Measurements from ENCODE around the gene SLC11A1.

SLC11A1 gene

GRCh38 chr2:218381916-218382366, at the start of gene SLC11A1:
Gene SLC11A1, plus strand, starts transcription at chr2:218382273. Its CDS starts 96 bp downstream, at chr2:218382369.
- no peak for DNase-seq

- DNase-seq: no peak
Observed at GRCh38 chr2:218332288-218332687, 49.8 kb upstream of the SLC11A1 start.

DNA sequence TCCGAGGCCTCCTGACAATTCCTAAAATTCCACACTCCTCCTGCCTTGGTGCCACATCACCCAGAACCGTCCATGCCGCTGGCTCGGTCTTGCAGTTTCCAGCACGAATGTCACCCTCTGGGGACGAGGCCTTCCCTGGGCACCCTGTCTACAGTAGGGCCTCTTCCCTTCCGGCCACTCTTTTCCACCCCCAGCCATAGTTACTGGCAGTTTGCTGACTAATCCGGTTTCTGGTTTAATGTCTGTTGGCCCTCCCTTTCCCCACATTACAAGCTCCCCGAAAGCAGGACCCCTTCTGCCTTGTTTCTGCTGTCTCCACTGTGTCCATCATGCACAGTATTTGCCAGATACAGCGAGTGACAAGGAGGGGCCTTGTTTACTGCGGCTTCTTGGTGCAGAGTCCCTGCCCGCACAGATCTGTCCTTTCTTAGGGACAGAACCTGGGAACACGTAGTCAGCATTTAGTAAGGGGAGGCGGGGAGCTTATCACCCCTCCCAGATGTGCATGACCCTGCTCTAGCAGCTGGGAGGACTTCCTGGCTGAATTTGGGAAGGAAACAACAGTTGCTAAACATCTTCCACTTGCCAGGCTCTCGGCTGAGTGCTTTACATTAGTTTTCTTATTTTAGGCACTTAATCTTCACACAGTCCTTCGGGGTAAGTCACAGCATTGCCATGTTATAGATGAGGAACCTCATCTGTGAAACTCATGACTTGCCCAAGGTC, 49.0 kb upstream of the SLC11A1 start:
- no peak for DNase-seq

DNA sequence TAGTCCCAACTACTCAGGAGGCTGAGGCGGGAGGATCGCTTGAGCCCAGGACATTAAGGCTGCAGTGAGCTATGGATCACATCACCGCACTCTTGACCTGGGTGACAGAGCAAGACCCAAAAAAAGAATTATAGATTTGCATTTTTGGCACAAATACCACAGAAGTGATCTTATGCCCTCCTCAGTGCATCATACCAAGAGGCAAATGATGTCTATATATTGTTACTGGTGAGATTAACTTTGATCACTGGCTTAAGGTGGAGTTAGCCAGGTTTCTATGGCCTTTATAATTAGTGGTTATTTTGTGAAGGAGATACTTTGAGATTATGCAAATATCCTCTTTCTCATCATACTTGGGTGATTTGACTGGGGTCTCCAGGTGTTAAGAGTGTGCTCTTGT, 47.5 kb upstream of the SLC11A1 start:
- no peak for DNase-seq

GRCh38 chr2:218340656-218341055, 41.4 kb upstream of the SLC11A1 start:
- DNase-seq: no peak

- DNase-seq: no peak
Observed at GRCh38 chr2:218341381-218341780, 40.7 kb upstream of the SLC11A1 start.

- no peak for DNase-seq
Observed at GRCh38 chr2:218342837-218343236, 39.2 kb upstream of the SLC11A1 start.

DNA sequence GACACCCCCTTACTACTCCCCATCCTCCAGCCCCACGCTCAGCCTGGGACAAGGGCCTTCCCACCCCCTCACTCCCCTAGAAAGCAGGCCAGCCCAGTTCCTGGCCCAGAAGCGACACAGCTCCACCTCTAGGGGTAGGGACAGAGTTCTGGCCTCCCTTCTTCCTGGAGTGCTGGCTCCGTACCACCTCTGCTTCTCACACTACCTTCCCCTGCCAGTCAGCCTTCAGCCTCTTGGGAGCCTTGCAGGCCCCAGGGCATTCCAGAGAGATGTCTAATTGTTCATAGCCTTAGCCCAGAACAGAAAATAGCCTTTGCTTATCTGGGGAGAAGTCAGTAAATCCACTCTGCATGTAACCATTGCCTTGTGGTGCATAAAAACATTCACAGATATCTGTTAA, 38.5 kb upstream of the SLC11A1 start:
- no peak for DNase-seq

GRCh38 chr2:218344090-218344754, 37.9 kb upstream of the SLC11A1 start:
- DNase-seq: no peak

- DNase-seq: no peak
Observed at GRCh38 chr2:218344755-218345417, 37.2 kb upstream of the SLC11A1 start.

- DNase-seq: no peak
Observed at GRCh38 chr2:218345491-218346236, 36.4 kb upstream of the SLC11A1 start.

DNA sequence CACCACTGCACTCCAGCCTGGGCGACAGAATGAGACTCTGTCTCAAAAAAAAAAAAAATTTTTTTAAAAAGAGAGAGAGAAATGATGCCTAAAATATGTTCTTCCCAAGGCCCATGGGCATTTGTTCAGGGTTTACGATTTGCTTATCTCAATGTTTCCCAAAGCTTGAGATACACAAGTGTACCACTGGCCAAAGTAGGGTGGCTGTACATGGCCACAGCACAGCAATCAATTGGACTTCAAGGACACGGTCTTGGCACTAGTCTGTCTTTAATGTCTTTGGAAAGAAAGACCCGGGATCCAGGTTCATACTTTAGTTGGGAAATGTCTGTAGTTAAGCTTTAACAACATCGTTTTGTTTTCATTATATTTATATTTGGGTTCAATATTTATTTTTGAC, 34.9 kb upstream of the SLC11A1 start:
- no peak for DNase-seq

GRCh38 chr2:218354045-218354444, 28.0 kb upstream of the SLC11A1 start:
- no peak for DNase-seq

DNA sequence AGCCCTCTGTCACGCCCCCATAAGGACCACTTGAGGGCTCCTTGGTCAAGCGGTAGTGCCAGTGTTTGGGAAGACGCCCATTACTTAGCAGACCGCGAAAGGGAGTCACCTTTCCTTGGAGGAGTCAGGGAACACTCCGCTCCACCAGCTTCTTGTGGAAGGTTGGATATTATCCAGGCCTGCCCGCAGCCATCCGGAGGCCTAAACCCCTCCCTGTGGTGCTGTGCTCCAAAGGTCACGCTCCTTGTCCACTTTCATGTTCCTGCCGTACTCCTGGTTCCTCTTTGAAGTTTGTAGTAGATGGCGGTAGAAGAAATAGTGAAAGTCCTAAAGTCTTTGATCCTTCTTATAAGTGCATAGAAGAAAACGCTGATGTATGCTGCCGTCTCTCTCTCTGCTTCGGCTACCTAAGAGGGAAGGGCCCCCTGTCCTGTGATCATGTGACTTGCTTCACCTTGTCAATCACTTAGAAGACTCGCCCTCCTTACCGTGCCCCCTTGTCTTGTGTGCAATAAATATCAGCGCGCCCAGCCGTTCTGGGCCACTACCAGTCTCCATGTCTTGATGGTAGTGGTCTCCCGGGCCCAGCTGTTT, 27.1 kb upstream of the SLC11A1 start:
- no peak for DNase-seq

DNA sequence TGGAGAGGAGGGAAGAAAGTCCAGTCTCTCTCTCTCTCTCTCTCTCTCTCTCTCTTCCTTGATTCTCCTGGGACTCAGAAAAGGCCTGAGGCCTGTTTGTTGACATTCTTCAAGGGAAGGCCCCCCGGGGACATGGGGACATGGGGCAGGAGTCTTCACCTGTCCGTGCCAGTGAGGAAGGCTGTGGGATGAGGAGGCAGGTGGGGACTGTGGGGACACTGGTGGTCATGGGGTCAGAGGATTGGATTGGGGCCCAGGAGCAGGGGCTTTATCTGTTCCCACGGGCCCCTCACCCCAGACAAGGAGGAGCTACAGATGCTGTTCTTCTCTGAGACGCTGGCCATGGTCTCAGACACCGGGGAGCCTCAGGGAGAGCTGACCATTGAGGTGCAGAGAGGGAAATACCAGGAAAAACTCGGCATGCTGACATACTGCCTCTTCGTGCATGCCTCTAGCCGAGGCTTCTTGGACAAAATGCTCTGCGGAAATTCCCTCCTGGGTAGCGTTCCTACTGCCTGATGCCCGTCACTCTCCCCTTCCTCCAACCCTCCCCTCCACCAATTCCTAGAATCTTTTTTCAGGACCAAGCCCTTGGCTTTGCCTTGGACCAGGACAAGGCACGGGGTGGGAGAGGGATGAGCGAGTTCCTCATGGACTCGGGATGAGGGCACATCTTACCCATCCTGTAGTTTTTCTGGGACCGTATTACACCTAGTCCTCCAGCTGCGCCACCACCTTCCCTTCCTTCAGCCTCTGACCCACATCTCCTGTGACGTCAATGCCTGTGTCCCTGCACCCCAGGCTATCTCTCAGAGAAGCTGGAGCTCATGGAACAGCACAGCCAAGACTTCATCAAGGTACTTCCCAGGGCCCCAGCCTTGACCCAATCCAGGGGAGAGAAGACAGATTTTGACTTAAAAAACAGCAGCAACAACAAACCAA, 24.6 kb upstream of the SLC11A1 start:
- DNase-seq: no peak

- DNase-seq: no peak
Observed at GRCh38 chr2:218360453-218360852, 21.6 kb upstream of the SLC11A1 start.

- no peak for DNase-seq
Observed at GRCh38 chr2:218362606-218363005, 19.5 kb upstream of the SLC11A1 start.

- DNase-seq: no peak
Observed at GRCh38 chr2:218363736-218364135, 18.3 kb upstream of the SLC11A1 start.

GRCh38 chr2:218364196-218364595, 17.9 kb upstream of the SLC11A1 start:
- DNase-seq: no peak

DNA sequence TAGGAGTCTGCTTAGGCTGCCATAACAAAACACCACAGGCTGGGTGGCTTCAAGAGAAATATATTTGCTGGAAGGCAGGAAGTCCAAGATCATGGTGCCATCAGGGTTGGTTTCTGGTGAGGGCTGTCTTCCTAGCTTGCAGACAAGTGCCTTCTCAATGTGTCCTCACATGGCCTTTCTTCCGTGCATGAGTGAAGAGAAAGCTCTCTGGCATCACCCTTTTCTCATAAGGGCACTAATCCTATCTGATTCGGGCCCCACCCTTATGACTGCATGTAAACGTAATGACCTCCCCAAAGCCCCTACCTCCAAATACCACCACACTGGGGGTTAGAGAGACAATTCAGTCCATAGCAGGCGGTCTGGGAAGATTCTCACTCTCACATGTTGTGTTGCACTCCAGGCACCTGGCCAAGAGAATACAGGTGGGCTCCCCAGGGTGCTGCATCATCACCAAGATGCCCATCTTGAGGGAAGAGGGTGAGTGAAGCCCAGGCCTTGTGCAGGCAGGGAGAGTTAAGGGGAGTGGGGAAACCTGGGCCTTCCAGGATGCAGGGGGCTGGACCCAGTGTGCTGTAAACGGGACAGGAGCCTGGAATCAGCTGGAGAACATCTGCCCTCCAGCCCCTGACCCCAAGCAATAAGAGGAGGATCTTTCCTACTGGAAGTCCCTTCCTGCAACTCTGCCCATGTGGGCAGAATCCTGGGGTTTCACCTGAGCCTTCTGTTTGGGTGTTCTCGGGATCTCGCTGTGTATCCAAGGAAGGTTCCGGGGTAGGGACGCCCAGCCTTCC, 15.3 kb upstream of the SLC11A1 start:
- DNase-seq: no peak
